GM12874 (cell line): ENCODE data around the gene CTSV.

Experiments used
- TF ChIP-seq, protein P1 (sequence below): IDR thresholded peaks from 2 replicates; pipeline ENCODE4 v1.5.1; 2011; ENCODE audit warnings: low read depth, mild to moderate bottlenecking, control low read depth, low read length, moderate library complexity; ENCODE audit not compliant: insufficient read depth

CTSV gene

DNA sequence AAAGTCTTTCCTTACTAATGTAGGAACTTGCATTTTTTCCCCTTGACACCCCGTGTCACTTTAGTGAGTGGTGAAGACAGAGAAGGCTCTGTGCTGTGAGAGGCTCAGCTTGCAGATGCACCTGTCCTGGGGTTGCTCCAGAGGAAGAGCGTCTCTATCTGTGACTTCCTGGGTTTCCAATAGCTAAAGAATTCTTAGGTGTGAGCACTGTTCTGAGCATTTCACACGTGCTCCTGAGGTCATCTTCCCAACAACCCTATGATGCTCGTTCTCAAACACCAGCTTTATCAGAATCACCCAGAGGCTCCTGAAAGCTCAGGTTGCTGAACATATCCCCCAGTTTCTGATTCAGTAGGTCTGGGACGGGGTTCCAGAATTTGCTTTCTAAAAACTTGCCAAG lies 6.4 kb upstream of the CTSV start:
- TF ChIP-seq, protein P1, sequence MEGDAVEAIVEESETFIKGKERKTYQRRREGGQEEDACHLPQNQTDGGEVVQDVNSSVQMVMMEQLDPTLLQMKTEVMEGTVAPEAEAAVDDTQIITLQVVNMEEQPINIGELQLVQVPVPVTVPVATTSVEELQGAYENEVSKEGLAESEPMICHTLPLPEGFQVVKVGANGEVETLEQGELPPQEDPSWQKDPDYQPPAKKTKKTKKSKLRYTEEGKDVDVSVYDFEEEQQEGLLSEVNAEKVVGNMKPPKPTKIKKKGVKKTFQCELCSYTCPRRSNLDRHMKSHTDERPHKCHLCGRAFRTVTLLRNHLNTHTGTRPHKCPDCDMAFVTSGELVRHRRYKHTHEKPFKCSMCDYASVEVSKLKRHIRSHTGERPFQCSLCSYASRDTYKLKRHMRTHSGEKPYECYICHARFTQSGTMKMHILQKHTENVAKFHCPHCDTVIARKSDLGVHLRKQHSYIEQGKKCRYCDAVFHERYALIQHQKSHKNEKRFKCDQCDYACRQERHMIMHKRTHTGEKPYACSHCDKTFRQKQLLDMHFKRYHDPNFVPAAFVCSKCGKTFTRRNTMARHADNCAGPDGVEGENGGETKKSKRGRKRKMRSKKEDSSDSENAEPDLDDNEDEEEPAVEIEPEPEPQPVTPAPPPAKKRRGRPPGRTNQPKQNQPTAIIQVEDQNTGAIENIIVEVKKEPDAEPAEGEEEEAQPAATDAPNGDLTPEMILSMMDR = no peak

DNA sequence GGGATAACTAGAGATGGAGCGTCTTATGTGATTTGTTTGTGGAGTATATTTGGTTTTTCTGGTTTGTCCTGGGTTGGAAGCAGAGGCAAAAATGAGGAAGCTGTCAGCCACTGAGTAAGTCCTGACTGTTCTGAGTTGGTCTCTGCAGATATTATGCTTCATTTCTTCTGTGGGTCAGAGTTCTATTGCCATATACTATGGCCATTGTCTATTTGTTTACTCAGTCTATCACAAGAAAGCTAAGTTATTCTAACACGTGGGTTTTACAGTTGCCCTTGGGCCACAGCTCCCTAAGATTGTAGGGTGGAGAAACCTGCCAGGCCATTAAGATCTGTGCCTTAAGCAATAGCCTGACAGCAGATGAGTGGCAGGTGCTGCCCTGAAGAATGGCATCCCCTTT lies 3.0 kb upstream of the CTSV start:
- TF ChIP-seq, protein P1 = no peak

- TF ChIP-seq, protein P1 = no peak
Measured at GRCh38 chr9:97039514-97039860, 545 bp upstream of the CTSV start.
